Neural crest cell (in vitro differentiated cells): ENCODE results near the gene ADCY4. TPM values are rescaled to one million over a fixed set of nuclear protein-coding genes. Genes with fewer than 3 reads are reported as not detected.

Source experiments
- DNase-seq: peaks from one replicate; pipeline ENCODE4 v3.0.0; 2021; ENCODE audit warnings: low read depth, mixed read lengths, low spot score
- H3K27ac Mint-ChIP-seq: one replicate; pipeline ENCODE4 v1.8.0; 2021; ENCODE audit warnings: mild to moderate bottlenecking, mixed read lengths; ENCODE audit not compliant: unreplicated experiment
- H3K27me3 Mint-ChIP-seq: 2 replicates; pipeline ENCODE4 v1.8.0; 2021; ENCODE audit warnings: low read depth, mild to moderate bottlenecking, mixed read lengths
- H3K36me3 Mint-ChIP-seq: 2 replicates; pipeline ENCODE4 v1.8.0; 2021; ENCODE audit warnings: low read depth, mild to moderate bottlenecking, mixed read lengths
- H3K4me1 Mint-ChIP-seq: 2 replicates; pipeline ENCODE4 v1.8.0; 2021; ENCODE audit warnings: mixed read lengths
- H3K4me3 Mint-ChIP-seq: one replicate; pipeline ENCODE4 v1.8.0; 2021; ENCODE audit warnings: mild to moderate bottlenecking, mixed read lengths
- H3K9me3 Mint-ChIP-seq: 2 replicates; pipeline ENCODE4 v1.8.0; 2021; ENCODE audit warnings: mixed read lengths
- total RNA-seq: library from RNA; stranded (reverse); gene quantifications from 2 replicates; pipeline ENCODE4 v1.2.1, GENCODE V29; 2021
- TF ChIP-seq, protein P1 (sequence below): fragments of 200-600 bp; sonication (generic); conservative IDR thresholded peaks from 2 replicates; pipeline ENCODE4 v1.5.0; 2021; ENCODE audit warnings: antibody characterized with exemption, mild to moderate bottlenecking

ADCY4 gene
- total RNA-seq, 1 donor from 2014 or later, result 0.49 TPM

DNA sequence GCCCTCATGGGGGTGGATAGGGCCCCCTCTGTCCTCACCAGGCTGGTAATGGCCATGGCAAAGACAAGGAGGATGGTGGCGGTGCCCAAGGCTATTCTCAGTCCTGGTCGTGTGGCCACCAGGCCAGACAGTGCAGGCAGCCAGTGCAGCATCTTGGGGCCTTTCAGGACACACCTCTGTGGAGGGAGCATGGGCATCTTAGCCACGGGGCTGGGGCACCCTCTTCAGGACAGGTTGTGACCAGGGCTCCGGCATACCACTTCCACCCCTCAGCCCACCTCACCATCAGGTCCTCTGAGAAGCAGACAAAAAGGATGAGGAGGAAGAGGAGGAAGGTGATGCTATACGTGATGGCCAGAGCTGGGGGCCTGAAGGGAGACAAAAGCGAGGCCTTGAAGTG lies 10.8 kb downstream of the ADCY4 start:
- TF ChIP-seq, protein P1, sequence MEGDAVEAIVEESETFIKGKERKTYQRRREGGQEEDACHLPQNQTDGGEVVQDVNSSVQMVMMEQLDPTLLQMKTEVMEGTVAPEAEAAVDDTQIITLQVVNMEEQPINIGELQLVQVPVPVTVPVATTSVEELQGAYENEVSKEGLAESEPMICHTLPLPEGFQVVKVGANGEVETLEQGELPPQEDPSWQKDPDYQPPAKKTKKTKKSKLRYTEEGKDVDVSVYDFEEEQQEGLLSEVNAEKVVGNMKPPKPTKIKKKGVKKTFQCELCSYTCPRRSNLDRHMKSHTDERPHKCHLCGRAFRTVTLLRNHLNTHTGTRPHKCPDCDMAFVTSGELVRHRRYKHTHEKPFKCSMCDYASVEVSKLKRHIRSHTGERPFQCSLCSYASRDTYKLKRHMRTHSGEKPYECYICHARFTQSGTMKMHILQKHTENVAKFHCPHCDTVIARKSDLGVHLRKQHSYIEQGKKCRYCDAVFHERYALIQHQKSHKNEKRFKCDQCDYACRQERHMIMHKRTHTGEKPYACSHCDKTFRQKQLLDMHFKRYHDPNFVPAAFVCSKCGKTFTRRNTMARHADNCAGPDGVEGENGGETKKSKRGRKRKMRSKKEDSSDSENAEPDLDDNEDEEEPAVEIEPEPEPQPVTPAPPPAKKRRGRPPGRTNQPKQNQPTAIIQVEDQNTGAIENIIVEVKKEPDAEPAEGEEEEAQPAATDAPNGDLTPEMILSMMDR, result no peak
- DNase-seq, result no peak
- Mint-ChIP-seq H3K9me3 (no peaks in the 10 kb centered on the region), H3K27me3 (peaks cover 20% of the 10 kb centered on the region), H3K4me1 (peaks cover 3% of the 10 kb centered on the region), H3K27ac (no peak overlapping the region), H3K4me3 (no peak overlapping the region), H3K36me3 (no peaks in the 10 kb centered on the region)

GRCh38 chr14:24323341-24323740 lies 11.5 kb downstream of the ADCY4 start:
- Mint-ChIP-seq H3K9me3 (no peaks in the 10 kb centered on the region), H3K4me3 (no peak overlapping the region), H3K27ac (no peak overlapping the region), H3K27me3 (peaks cover 26% of the 10 kb centered on the region), H3K4me1 (peaks cover 3% of the 10 kb centered on the region), H3K36me3 (no peaks in the 10 kb centered on the region)
- DNase-seq, result no peak
- TF ChIP-seq, protein P1, result no peak

DNA sequence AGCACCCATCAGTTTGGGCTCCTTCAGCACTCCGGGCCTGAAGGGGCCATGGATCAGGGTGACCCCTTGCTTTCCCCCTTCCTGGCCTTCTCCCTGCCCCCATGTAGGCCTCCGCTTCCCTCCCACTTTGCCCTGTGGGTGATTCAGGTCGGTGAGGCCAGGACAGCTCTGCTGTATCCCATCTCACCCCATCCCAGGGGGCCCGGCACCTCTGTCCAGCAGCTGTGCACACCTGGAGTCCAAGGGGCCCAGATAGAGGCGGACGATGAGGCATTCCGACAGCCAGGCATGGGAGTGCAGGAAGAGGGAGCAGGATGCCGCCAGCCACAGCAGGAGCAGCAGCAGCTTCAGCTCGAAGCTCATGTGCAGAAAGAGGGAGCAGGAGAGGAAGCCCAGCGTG lies 12.2 kb downstream of the ADCY4 start:
- peaks cover 33% of the 10 kb centered on the region for H3K27me3 Mint-ChIP-seq
- TF ChIP-seq, protein P1, result no peak
- H3K4me3 Mint-ChIP-seq, result no peak overlapping the region
- no peaks in the 10 kb centered on the region for H3K9me3 Mint-ChIP-seq
- H3K36me3 Mint-ChIP-seq, result no peaks in the 10 kb centered on the region
- H3K27ac Mint-ChIP-seq, result no peak overlapping the region
- DNase-seq, result no peak
- peaks cover 3% of the 10 kb centered on the region for H3K4me1 Mint-ChIP-seq

GRCh38 chr14:24321212-24321975 lies 13.5 kb downstream of the ADCY4 start:
- TF ChIP-seq, protein P1, result no peak
- no peak for DNase-seq
- H3K4me3 Mint-ChIP-seq, result no peak overlapping the region
- H3K27me3 Mint-ChIP-seq, result peaks cover 39% of the 10 kb centered on the region
- H3K9me3 Mint-ChIP-seq, result no peaks in the 10 kb centered on the region
- no peak overlapping the region for H3K27ac Mint-ChIP-seq
- peaks cover 3% of the 10 kb centered on the region for H3K4me1 Mint-ChIP-seq
- H3K36me3 Mint-ChIP-seq, result no peaks in the 10 kb centered on the region

- no peak for DNase-seq
- Mint-ChIP-seq H3K27me3 (peaks cover 37% of the 10 kb centered on the region), H3K27ac (no peak overlapping the region), H3K4me3 (no peak overlapping the region), H3K36me3 (no peaks in the 10 kb centered on the region), H3K9me3 (no peaks in the 10 kb centered on the region), H3K4me1 (peaks cover 3% of the 10 kb centered on the region)
- TF ChIP-seq, protein P1, result no peak
These were observed 17.5 kb downstream of the ADCY4 start for GRCh38 chr14:24317141-24317928.
